PC-3 (cell line): Measurements from ENCODE around the gene LEUTX. TPM values are rescaled to one million over a fixed set of nuclear protein-coding genes. Genes with fewer than 3 reads are reported as not detected.

Experiments
- ATAC-seq: fragments of 200-7000 bp; cut with Tn5 transposase; 2 replicates; pipeline ENCODE4 v1.9.1; 2020; ENCODE audit warnings: mild to moderate bottlenecking, moderate library complexity
- BruUV-seq: library from RNA; stranded (reverse); fragments of 400-500 nt; replicated peaks from 2 replicates; lab custom pipeline; 2021; lab: Mats Ljungman, UMichigan
- CTCF ChIA-PET: fragments of 300-600 bp; sonication (Branson Sonifier 250); formaldehyde crosslinking; loops from one replicate; lab custom pipeline; 2022; ENCODE audit warnings: antibody characterized with exemption; lab: Charles Lee
- POLR2A ChIA-PET: fragments of 300-600 bp; sonication (Branson Sonifier 250); formaldehyde crosslinking; loops from one replicate; lab custom pipeline; 2022; ENCODE audit warnings: antibody characterized with exemption; ENCODE audit not compliant: unreplicated experiment; lab: Charles Lee
- DNase-seq: peaks from one replicate; pipeline ENCODE4 v3.0.0-alpha.2; 2015
- H2AFZ ChIP-seq: fragments of 300-600 bp; sonication (generic); 2 replicates; pipeline ENCODE4 v1.6.0; 2016; ENCODE audit warnings: antibody characterized with exemption, low read length
- H3F3A ChIP-seq: fragments of 300-600 bp; sonication (generic); one replicate; pipeline ENCODE4 v1.6.0; 2017; ENCODE audit warnings: antibody characterized with exemption, low read length, control low read depth, mild to moderate bottlenecking; ENCODE audit not compliant: unreplicated experiment
- H3K27ac ChIP-seq: fragments of 300-600 bp; sonication (generic); 2 replicates; pipeline ENCODE4 v1.5.1; 2016; ENCODE audit warnings: mild to moderate bottlenecking, low read length
- H3K27me3 ChIP-seq: fragments of 300-600 bp; sonication (generic); 2 replicates; pipeline ENCODE4 v1.6.1; 2016; ENCODE audit warnings: low read length, mixed read lengths
- H3K36me3 ChIP-seq: fragments of 300-600 bp; sonication (generic); 2 replicates; pipeline ENCODE4 v1.6.1; 2016; ENCODE audit warnings: low read depth, mixed run types, low read length, mixed read lengths
- H3K4me1 ChIP-seq: fragments of 300-600 bp; sonication (generic); 2 replicates; pipeline ENCODE4 v1.5.1; 2016; ENCODE audit warnings: low read length; ENCODE audit not compliant: insufficient read depth
- H3K4me2 ChIP-seq: fragments of 300-600 bp; sonication (generic); 2 replicates; pipeline ENCODE4 v1.6.0; 2016; ENCODE audit warnings: low read length
- H3K4me3 ChIP-seq: fragments of 300-600 bp; sonication (generic); 2 replicates; pipeline ENCODE4 v1.5.1; 2016; ENCODE audit warnings: mild to moderate bottlenecking, low read length, mixed read lengths
- H3K79me2 ChIP-seq: fragments of 300-600 bp; sonication (generic); 2 replicates; pipeline ENCODE4 v1.6.1; 2017; ENCODE audit warnings: low read length, mixed read lengths
- H3K9ac ChIP-seq: fragments of 300-600 bp; sonication (generic); 2 replicates; pipeline ENCODE4 v1.6.0; 2016; ENCODE audit warnings: mild to moderate bottlenecking, low read length
- H3K9me2 ChIP-seq: fragments of 300-600 bp; sonication (generic); replicated peaks from 2 replicates; pipeline ENCODE4 v1.6.1; 2016; ENCODE audit warnings: mixed run types, low read length, mixed read lengths
- H3K9me3 ChIP-seq: fragments of 300-600 bp; sonication (generic); 2 replicates; pipeline ENCODE4 v1.6.1; 2016; ENCODE audit warnings: low read length, mixed read lengths
- H4K20me1 ChIP-seq: fragments of 300-600 bp; sonication (generic); 2 replicates; pipeline ENCODE4 v1.6.1; 2016; ENCODE audit warnings: low read length, mixed read lengths
- EZH2 ChIP-seq: fragments of 300-600 bp; sonication (generic); IDR thresholded peaks from one replicate; pipeline ENCODE4 v1.6.1; 2017; ENCODE audit warnings: antibody characterized with exemption, mild to moderate bottlenecking, low read length; ENCODE audit not compliant: unreplicated experiment
- EZH2phosphoT487 ChIP-seq: fragments of 300-600 bp; sonication (generic); IDR thresholded peaks from 2 replicates; pipeline ENCODE4 v1.6.1; 2018; ENCODE audit warnings: mild to moderate bottlenecking, antibody characterized with exemption, low read length, borderline replicate concordance
- intact Hi-C: fragments of 100-400 bp; cut with micrococcal nuclease; formaldehyde crosslinking; loops from 2 replicates; pipeline ENCODE4 v1.9.0; 2023
- total RNA-seq: library from RNA; depleted of rRNA; stranded (reverse); fragments of >200 nt; gene quantifications from 2 replicates; pipeline ENCODE4 v1.2.3, GENCODE V29; 2014
- TF ChIP-seq, protein P1 (sequence below): fragments of 300-600 bp; sonication (generic); conservative IDR thresholded peaks from 2 replicates; pipeline ENCODE4 v1.5.1; 2017; ENCODE audit warnings: antibody characterized with exemption, low read depth, mild to moderate bottlenecking, low read length

The LEUTX gene
- total RNA-seq, 1 experiment from 2014 or later = not detected

DNA sequence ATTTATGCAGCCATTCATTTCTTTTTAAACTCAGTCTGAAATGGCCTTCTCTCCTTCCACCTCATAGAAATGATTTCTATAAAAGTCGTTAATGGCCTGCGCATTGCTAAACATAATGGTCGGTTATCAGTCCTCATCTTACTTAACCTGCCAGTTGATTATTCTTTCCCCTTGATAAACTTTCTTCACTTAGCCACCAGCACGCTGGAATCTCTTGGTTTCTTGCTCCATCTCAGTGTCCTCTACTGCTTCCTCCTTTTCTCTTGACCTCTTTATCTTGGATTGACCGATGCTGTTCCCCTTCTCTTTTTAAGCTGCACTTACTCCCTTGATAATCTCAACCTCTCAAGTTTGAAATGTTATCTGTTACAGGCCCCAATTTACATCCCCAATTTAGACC, 28.7 kb upstream of the LEUTX start:
- CTCF ChIA-PET = no interaction called here
- Histone ChIP-seq H3K9me3 (no peaks in the 10 kb centered on the region), H3K4me1 (no peaks in the 10 kb centered on the region), H3K9ac (no peak overlapping the region), H3F3A (no peaks in the 10 kb centered on the region), H3K9me2 (no peaks in the 10 kb centered on the region), H3K36me3 (no peaks in the 10 kb centered on the region), H3K27ac (no peak overlapping the region), H3K79me2 (no peaks in the 10 kb centered on the region), H3K4me3 (no peak overlapping the region), H4K20me1 (no peaks in the 10 kb centered on the region), H3K4me2 (no peak overlapping the region), H3K27me3 (peaks cover 60% of the 10 kb centered on the region), H2AFZ (no peak overlapping the region)
- ATAC-seq (no peak), DNase-seq (no peak)
- BruUV-seq = no TSS peak
- intact Hi-C loops = no loop called here
- TF ChIP-seq EZH2 (no peak), EZH2phosphoT487 (no peak)
- TF ChIP-seq, protein P1, sequence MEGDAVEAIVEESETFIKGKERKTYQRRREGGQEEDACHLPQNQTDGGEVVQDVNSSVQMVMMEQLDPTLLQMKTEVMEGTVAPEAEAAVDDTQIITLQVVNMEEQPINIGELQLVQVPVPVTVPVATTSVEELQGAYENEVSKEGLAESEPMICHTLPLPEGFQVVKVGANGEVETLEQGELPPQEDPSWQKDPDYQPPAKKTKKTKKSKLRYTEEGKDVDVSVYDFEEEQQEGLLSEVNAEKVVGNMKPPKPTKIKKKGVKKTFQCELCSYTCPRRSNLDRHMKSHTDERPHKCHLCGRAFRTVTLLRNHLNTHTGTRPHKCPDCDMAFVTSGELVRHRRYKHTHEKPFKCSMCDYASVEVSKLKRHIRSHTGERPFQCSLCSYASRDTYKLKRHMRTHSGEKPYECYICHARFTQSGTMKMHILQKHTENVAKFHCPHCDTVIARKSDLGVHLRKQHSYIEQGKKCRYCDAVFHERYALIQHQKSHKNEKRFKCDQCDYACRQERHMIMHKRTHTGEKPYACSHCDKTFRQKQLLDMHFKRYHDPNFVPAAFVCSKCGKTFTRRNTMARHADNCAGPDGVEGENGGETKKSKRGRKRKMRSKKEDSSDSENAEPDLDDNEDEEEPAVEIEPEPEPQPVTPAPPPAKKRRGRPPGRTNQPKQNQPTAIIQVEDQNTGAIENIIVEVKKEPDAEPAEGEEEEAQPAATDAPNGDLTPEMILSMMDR = no peak
- POLR2A ChIA-PET = no interaction called here

DNA sequence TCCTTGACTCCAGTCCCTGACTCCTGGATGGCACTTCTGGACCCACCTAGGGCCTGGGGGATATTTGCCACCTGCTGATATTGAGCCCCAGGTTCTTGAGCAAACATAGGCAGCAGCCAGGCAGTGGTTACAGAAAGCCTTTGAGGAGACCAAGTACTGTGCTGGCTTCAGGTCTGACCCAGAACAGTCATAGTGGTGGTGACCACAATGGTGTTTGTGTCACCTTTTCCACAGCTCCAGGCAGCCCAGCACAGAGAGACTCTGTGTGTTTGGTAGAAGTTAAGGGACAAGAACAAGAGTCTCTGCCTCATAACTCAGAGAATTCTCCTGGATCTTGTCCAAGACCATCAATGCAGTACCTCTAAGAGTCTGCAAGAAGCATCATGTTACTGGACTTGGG, 26.3 kb upstream of the LEUTX start:
- H3K9ac ChIP-seq = no peak overlapping the region
- H3K36me3 ChIP-seq = no peaks in the 10 kb centered on the region
- H2AFZ ChIP-seq = no peak overlapping the region
- DNase-seq = no peak
- no peak overlapping the region for H3K4me3 ChIP-seq
- POLR2A ChIA-PET = no interaction called here
- peaks cover 69% of the 10 kb centered on the region for H3K27me3 ChIP-seq
- TF ChIP-seq, protein P1 = no peak
- no peak for TF ChIP-seq EZH2phosphoT487
- no peak for TF ChIP-seq EZH2
- CTCF ChIA-PET = no interaction called here
- H3K4me1 ChIP-seq = no peaks in the 10 kb centered on the region
- BruUV-seq = no TSS peak
- no peaks in the 10 kb centered on the region for H3K9me3 ChIP-seq
- H3K4me2 ChIP-seq = no peak overlapping the region
- no peak overlapping the region for H3K27ac ChIP-seq
- no peaks in the 10 kb centered on the region for H3F3A ChIP-seq
- intact Hi-C loops = no loop called here
- no peaks in the 10 kb centered on the region for H4K20me1 ChIP-seq
- no peaks in the 10 kb centered on the region for H3K79me2 ChIP-seq
- ATAC-seq = no peak
- no peaks in the 10 kb centered on the region for H3K9me2 ChIP-seq

DNA sequence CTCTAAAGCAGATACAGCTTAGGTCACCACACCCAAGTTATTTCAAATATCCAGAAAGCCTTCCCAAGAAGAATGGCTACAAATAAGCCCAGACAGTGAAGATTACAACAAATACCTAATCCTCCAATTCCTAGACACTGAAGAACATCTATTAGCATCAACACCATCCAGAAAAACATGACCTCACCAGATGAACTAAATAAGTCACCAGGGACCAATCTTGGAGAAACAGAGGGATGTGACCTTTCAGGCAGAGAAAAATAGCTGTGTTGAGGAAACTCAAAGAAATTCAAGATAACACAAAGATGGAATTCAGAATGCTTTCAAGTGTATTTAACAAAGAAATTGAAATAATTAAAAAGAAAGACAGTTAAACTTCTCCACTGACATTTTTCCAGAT, 25.9 kb upstream of the LEUTX start:
- ChIA-PET POLR2A (no interaction called here), CTCF (no interaction called here)
- no peaks in the 10 kb centered on the region for H3K9me3 ChIP-seq
- ATAC-seq (no peak), DNase-seq (no peak)
- no TSS peak for BruUV-seq
- no peaks in the 10 kb centered on the region for H3K4me1 ChIP-seq
- H3K9ac ChIP-seq = no peak overlapping the region
- TF ChIP-seq, protein P1 = no peak
- TF ChIP-seq EZH2 (no peak), EZH2phosphoT487 (no peak)
- no peaks in the 10 kb centered on the region for H4K20me1 ChIP-seq
- no peaks in the 10 kb centered on the region for H3K79me2 ChIP-seq
- H2AFZ ChIP-seq = no peak overlapping the region
- H3K36me3 ChIP-seq = no peaks in the 10 kb centered on the region
- peaks cover 71% of the 10 kb centered on the region for H3K27me3 ChIP-seq
- intact Hi-C loops = no loop called here
- H3K9me2 ChIP-seq = no peaks in the 10 kb centered on the region
- no peak overlapping the region for H3K4me2 ChIP-seq
- H3K4me3 ChIP-seq = no peak overlapping the region
- H3F3A ChIP-seq = no peaks in the 10 kb centered on the region
- H3K27ac ChIP-seq = no peak overlapping the region
